Endothelial cell of umbilical vein (primary cell): ENCODE measurements around the gene TBC1D4. TPM values are rescaled to one million over a fixed set of nuclear protein-coding genes. Genes with fewer than 3 reads are reported as not detected.
"Not testable (repeated sequence)": the region's sequence is repeated elsewhere in the genome, so short reads cannot be mapped to it uniquely, and the experiment has no call there.

ENCODE experiments used
- BruUV-seq: library from RNA; stranded (reverse); fragments of 400-500 nt; replicated peaks from 2 replicates; lab custom pipeline; 2021; lab: Mats Ljungman, UMichigan
- CTCF ChIA-PET: fragments of 300-600, 350-600 bp; sonication (Branson Sonifier 250); formaldehyde crosslinking; loops from one replicate; lab custom pipeline; 2021; ENCODE audit warnings: antibody characterized with exemption, inconsistent platforms; lab: Charles Lee
- POLR2A ChIA-PET: fragments of 300-600, 350-600 bp; sonication (Branson Sonifier 250); formaldehyde crosslinking; loops from one replicate; lab custom pipeline; 2021; ENCODE audit warnings: antibody characterized with exemption, inconsistent platforms; lab: Charles Lee
- DNase-seq: peaks from one replicate; pipeline ENCODE4 v3.0.0-alpha.2; 2011; ENCODE audit warnings: low read depth, low spot score
- FAIRE-seq: peaks from 2 replicates; lab custom pipeline; 2011; peaks lifted over from hg19 to GRCh38; lab: Jason Lieb, UNC
- H2AFZ ChIP-seq: 2 replicates; pipeline ENCODE4 v1.6.0; 2012; ENCODE audit warnings: low read depth, low read length, control low read depth, inconsistent platforms
- H3K27ac ChIP-seq: 2 replicates; pipeline ENCODE4 v1.5.1; 2011; ENCODE audit warnings: low read depth, mild to moderate bottlenecking, control low read depth, low read length, moderate library complexity; ENCODE audit not compliant: insufficient read depth
- H3K27me3 ChIP-seq, 2 experiments: 2 replicates each; pipeline versions ENCODE4 v1.6.0 to v1.6.1; 2011; ENCODE audit warnings: low read length in 2 of 2, mixed read lengths in 1 of 2; ENCODE audit not compliant: control insufficient read depth in 2 of 2, insufficient read depth in 2 of 2
- H3K36me3 ChIP-seq, 2 experiments: 2 replicates in 1 of 2; 3 replicates in 1 of 2; pipeline ENCODE4 v1.5.1; 2011; ENCODE audit warnings: low read length in 2 of 2, mild to moderate bottlenecking in 1 of 2, moderate library complexity in 1 of 2; ENCODE audit not compliant: control insufficient read depth in 2 of 2, insufficient read depth in 2 of 2; ENCODE audit errors: extremely low read depth in 1 of 2
- H3K4me1 ChIP-seq: 3 replicates; pipeline ENCODE4 v1.5.1; 2011; ENCODE audit warnings: mild to moderate bottlenecking, low read length; ENCODE audit not compliant: control insufficient read depth, insufficient read depth; ENCODE audit errors: extremely low read depth
- H3K4me2 ChIP-seq: 2 replicates; pipeline ENCODE4 v1.6.1; 2011; ENCODE audit warnings: low read length, control low read depth, mixed read lengths; ENCODE audit not compliant: insufficient read depth
- H3K4me3 ChIP-seq, 3 experiments: fragments of 200-600 bp in 1 of 3; sonication (generic), shearing (Covaris generic) in 1 of 3; replicated peaks in 1 of 3; 2 replicates each; pipeline ENCODE4 v1.5.1; 2011 to 2016; ENCODE audit warnings: control low read depth in 3 of 3, low read length in 3 of 3, mild to moderate bottlenecking in 2 of 3, inconsistent platforms in 1 of 3, low read depth in 1 of 3, moderate library complexity in 1 of 3; ENCODE audit not compliant: insufficient read depth in 1 of 3
- H3K79me2 ChIP-seq: 2 replicates; pipeline ENCODE4 v1.6.0; 2012; ENCODE audit warnings: low read length, inconsistent platforms; ENCODE audit not compliant: control insufficient read depth, insufficient read depth
- H3K9ac ChIP-seq: replicated peaks from 2 replicates; pipeline ENCODE3; 2011; ENCODE audit warnings: low read length, control low read depth; ENCODE audit not compliant: insufficient read depth; ENCODE audit errors: extremely low read depth
- H3K9me1 ChIP-seq: replicated peaks from 3 replicates; pipeline ENCODE4 v1.6.0; 2011; ENCODE audit warnings: mild to moderate bottlenecking, low read length; ENCODE audit not compliant: control insufficient read depth, insufficient read depth; ENCODE audit errors: extremely low read depth
- H3K9me3 ChIP-seq: replicated peaks from 2 replicates; pipeline ENCODE4 v1.5.1; 2012; ENCODE audit warnings: low read length, inconsistent platforms; ENCODE audit not compliant: control insufficient read depth, insufficient read depth
- H4K20me1 ChIP-seq: replicated peaks from 2 replicates; pipeline ENCODE3; 2011; ENCODE audit warnings: mild to moderate bottlenecking, low read length; ENCODE audit not compliant: control insufficient read depth, insufficient read depth; ENCODE audit errors: extremely low read depth
- CTCF ChIP-seq, 2 donors: IDR thresholded peaks; 1 replicate in 1 of 2; 2 replicates in 1 of 2; pipeline ENCODE4 v1.5.1; 2011; ENCODE audit warnings: low read length in 2 of 2, mild to moderate bottlenecking in 2 of 2, moderate library complexity in 2 of 2, control low read depth in 1 of 2, inconsistent platforms in 1 of 2, low read depth in 1 of 2; ENCODE audit not compliant: insufficient read depth in 1 of 2; ENCODE audit errors: extremely low read depth in 1 of 2
- EZH2 ChIP-seq: IDR thresholded peaks from 2 replicates; pipeline ENCODE4 v1.6.1; 2012; ENCODE audit warnings: borderline replicate concordance, low read depth, mild to moderate bottlenecking, moderate library complexity, low read length, inconsistent platforms; ENCODE audit not compliant: severe bottlenecking
- FOS ChIP-seq: IDR thresholded peaks from 2 replicates; pipeline ENCODE4 v1.6.1; 2011; ENCODE audit warnings: mild to moderate bottlenecking, low read length, moderate library complexity, borderline replicate concordance; ENCODE audit not compliant: insufficient read depth
- GATA2 ChIP-seq: IDR thresholded peaks from 2 replicates; pipeline ENCODE4 v1.7.0; 2011; ENCODE audit warnings: low read depth, mild to moderate bottlenecking, moderate library complexity, mixed read lengths, low read length; ENCODE audit not compliant: insufficient read length, insufficient read depth
- JUN ChIP-seq: IDR thresholded peaks from 2 replicates; pipeline ENCODE4 v1.6.1; 2011; ENCODE audit warnings: borderline replicate concordance, low read depth; ENCODE audit not compliant: insufficient read length, insufficient read depth
- MAX ChIP-seq: IDR thresholded peaks from 2 replicates; pipeline ENCODE4 v1.6.1; 2011; ENCODE audit not compliant: insufficient read depth, insufficient read length
- MYC ChIP-seq: IDR thresholded peaks from one replicate; pipeline ENCODE4 v1.6.1; 2011; ENCODE audit warnings: mild to moderate bottlenecking, low read depth, low read length
- POLR2A ChIP-seq: IDR thresholded peaks from 2 replicates; pipeline ENCODE4 v1.6.1; 2012; ENCODE audit warnings: low read depth, mild to moderate bottlenecking, control low read depth, low read length
- POLR2AphosphoS5 ChIP-seq: IDR thresholded peaks from 2 replicates; pipeline ENCODE4 v1.6.1; 2012; ENCODE audit warnings: low read depth, mild to moderate bottlenecking, control low read depth, low read length, moderate library complexity; ENCODE audit not compliant: insufficient read depth
- dilution Hi-C: fragments of 300-500 bp; cut with MboI; formaldehyde crosslinking; loops from one replicate; pipeline ENCODE4 v1.15.0; 2019; ENCODE audit warnings: low sequenced_read_pairs; ENCODE audit not compliant: extremely low pct_ligation_motif_present
- intact Hi-C: fragments of 100-400 bp; cut with micrococcal nuclease; formaldehyde crosslinking; loops from one replicate; pipeline ENCODE4 v1.10.0; 2022
- polyA plus RNA-seq, 4 experiments: library from polyadenylated mRNA; depleted of rRNA in 3 of 4; stranded (reverse) in 3 of 4; unstranded in 1 of 4; fragments of >200 nt; gene quantifications; 2 replicates each; pipeline versions ENCODE4 v1.2.1 to v1.2.3, GENCODE V29; 2011 to 2012; ENCODE audit warnings: missing spikeins in 1 of 4
- total RNA-seq: library from RNA; stranded (reverse); gene quantifications from 2 replicates; pipeline ENCODE4 v1.2.3, GENCODE V29; 2021

Gene TBC1D4
- total and polyA plus RNA-seq, 2 donors (not counting 3 experiments of a cell fraction or from before 2014, with no cell fraction given): 58.3 to 81.0 TPM

- no peaks in the 10 kb centered on the region for H3K27me3 ChIP-seq
- no peaks in the 10 kb centered on the region for H3K79me2 ChIP-seq
- no peak overlapping the region for H2AFZ ChIP-seq
- no peaks in the 10 kb centered on the region for H3K9me1 ChIP-seq
- no peak for TF ChIP-seq CTCF (IDR thresholded peaks at IDR 0.05; ENCODE audit: extremely low read depth in 1 of 2, insufficient read depth in 1 of 2, low read depth in 1 of 2, low read length in 2 of 2)
- no peak for TF ChIP-seq FOS
- TF ChIP-seq POLR2A: no peak
- no peak for TF ChIP-seq EZH2
- TF ChIP-seq MYC: no peak
- no peak for TF ChIP-seq POLR2AphosphoS5
- no peak for TF ChIP-seq JUN
- no peak for TF ChIP-seq MAX
- TF ChIP-seq GATA2: no peak
- H3K36me3 ChIP-seq: peaks cover 2 to 21% of the 10 kb centered on the region in 2 experiments
- H3K4me3 ChIP-seq: no peak overlapping the region
- ChIA-PET CTCF (interaction anchor here (1.3 kb wide), 1 partner anchor 10 kb away, joined by 4 read pairs; no protein-coding TSS in a partner anchor), POLR2A (no interaction called here)
- no peaks in the 10 kb centered on the region for H3K4me1 ChIP-seq
- no peak overlapping the region for H3K9ac ChIP-seq
- dilution Hi-C loops: no loop called here
- no peak overlapping the region for H3K4me2 ChIP-seq
- H3K9me3 ChIP-seq: no peaks in the 10 kb centered on the region
- no peaks in the 10 kb centered on the region for H4K20me1 ChIP-seq
- DNase-seq (no peak), FAIRE-seq (no peak)
- intact Hi-C loops: no loop called here
- BruUV-seq: no TSS peak
- H3K27ac ChIP-seq: no peak overlapping the region
Observed at GRCh38 chr13:75307370-75307949, 174.5 kb downstream of the TBC1D4 start.

- FAIRE-seq, POLR2A ChIA-PET, H3K4me1 ChIP-seq, H4K20me1 ChIP-seq, H3K79me2 ChIP-seq, H3K9me1 ChIP-seq, H3K27ac ChIP-seq, H3K27me3 ChIP-seq, H3K9ac ChIP-seq, BruUV-seq, H3K4me2 ChIP-seq, DNase-seq, H3K4me3 ChIP-seq, intact Hi-C loops, H2AFZ ChIP-seq, dilution Hi-C loops, H3K9me3 ChIP-seq: not testable (repeated sequence)
- CTCF ChIA-PET: interaction anchor here (1.3 kb wide), 1 partner anchor 10 kb away, joined by 4 read pairs; no protein-coding TSS in a partner anchor
- peaks cover 2 to 19% of the 10 kb centered on the region in 2 experiments for H3K36me3 ChIP-seq
Observed at GRCh38 chr13:75306967-75307366, 175.0 kb downstream of the TBC1D4 start.
